ENCODE data around the gene IL23R. TPM values are rescaled to one million over a fixed set of nuclear protein-coding genes. Genes with fewer than 3 reads are reported as not detected.

IL23R gene
- total and polyA plus RNA-seq, 2 of the 8 experiments (the other 6 are each of a cell fraction or from before 2014, with no cell fraction given), result not detected

DNA sequence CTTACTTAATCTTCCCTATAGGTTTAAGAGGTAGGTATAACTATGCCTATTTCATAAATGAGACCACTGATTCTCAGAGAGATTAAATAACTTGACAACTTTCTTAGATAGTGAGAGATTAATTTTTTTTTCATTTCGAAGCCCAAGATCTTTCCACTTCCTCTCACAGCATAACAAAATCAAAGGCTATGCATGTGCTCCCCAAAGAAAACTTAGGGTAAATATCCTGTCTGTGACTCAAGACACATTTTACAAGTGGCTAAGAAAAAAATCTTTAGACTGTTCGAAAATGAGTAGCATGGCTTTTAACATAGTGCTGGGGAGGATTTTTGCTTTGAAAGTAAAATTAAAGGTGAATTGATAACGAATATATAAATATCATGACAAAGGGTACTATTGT, 23.3 kb upstream of the IL23R start:
- Histone ChIP-seq H3K4me2 (ENCODE audit: insufficient read depth in 1 of 2, low read depth in 2 of 2, low read length in 2 of 2) (no peak overlapping the region), H3K9me3 (ENCODE audit: insufficient read depth in 2 of 2, low read depth in 1 of 2, low read length in 1 of 2) (no peaks in the 10 kb centered on the region), H3K79me1 (ENCODE audit: low read depth, low read length) (no peaks in the 10 kb centered on the region), H3K23me2 (ENCODE audit: low read depth, low read length) (no peaks in the 10 kb centered on the region), H3K14ac (ENCODE audit: insufficient read length) (no peak overlapping the region), H4K5ac (ENCODE audit: insufficient read length, low read depth, low read length) (no peak overlapping the region), H2BK20ac (ENCODE audit: low read length) (no peak overlapping the region), H3K79me2 (ENCODE audit: control insufficient read depth in 1 of 2, insufficient read depth in 2 of 2, low read length in 2 of 2) (no peaks in the 10 kb centered on the region), H2BK120ac (replicated peaks; ENCODE audit: low read depth, low read length) (no peak overlapping the region), H2BK12ac (ENCODE audit: low read depth, low read length) (no peak overlapping the region), H2BK15ac (ENCODE audit: low read length) (no peak overlapping the region), H3K23ac (ENCODE audit: insufficient read length) (no peak overlapping the region), H3K4me1 (replicated peaks in 1 of 4; ENCODE audit: control insufficient read depth in 3 of 4, insufficient read depth in 4 of 4, low read length in 3 of 4) (no peaks in the 10 kb centered on the region), H2BK5ac (ENCODE audit: low read depth, low read length) (no peak overlapping the region), H3K27ac (ENCODE audit: low read depth, low read length) (no peak overlapping the region), H3K27me3 (replicated peaks in 1 of 4; ENCODE audit: control insufficient read depth in 3 of 4, extremely low read depth in 1 of 4, insufficient read depth in 3 of 4, low read length in 3 of 4) (no peaks in the 10 kb centered on the region), H3K9ac (replicated peaks in 1 of 4; ENCODE audit: extremely low read depth in 1 of 4, low read depth in 3 of 4, low read length in 3 of 4) (no peak overlapping the region), H4K8ac (ENCODE audit: extremely low read depth, insufficient read depth, low read length) (no peak overlapping the region), H3K36me3 (ENCODE audit: control insufficient read depth in 2 of 4, insufficient read depth in 4 of 4, low read length in 3 of 4) (no peaks in the 10 kb centered on the region), H3K4ac (replicated peaks; ENCODE audit: insufficient read length, low read depth, low read length) (no peak overlapping the region), H2AK5ac (ENCODE audit: low read depth, low read length) (no peak overlapping the region), H3K56ac (replicated peaks; ENCODE audit: insufficient read length, low read depth, low read length) (no peak overlapping the region), H3K4me3 (ENCODE audit: extremely low read depth in 1 of 4, insufficient read depth in 2 of 4, low read depth in 3 of 4, low read length in 4 of 4) (no peak overlapping the region), H4K91ac (replicated peaks; ENCODE audit: insufficient read length, low read length) (no peak overlapping the region), H3K18ac (ENCODE audit: extremely low read depth, low read length) (no peak overlapping the region), H2AFZ (ENCODE audit: low read length) (no peak overlapping the region), H4K20me1 (replicated peaks in 1 of 2; ENCODE audit: control insufficient read depth in 1 of 2, insufficient read depth in 2 of 2, low read length in 2 of 2) (no peaks in the 10 kb centered on the region)
- 92% methylated on average over 3 of the region's 3 CpGs; no CpG with 5 or more reads in 1 of the 2 experiments for WGBS, 2 experiments (ENCODE audit: extremely low coverage in 1 of 2, insufficient coverage in 1 of 2, insufficient read length in 1 of 2, insufficient replicate concordance in 2 of 2, low coverage in 1 of 2, low lambda C conversion rate in 2 of 2, missing lambda C conversion rate in 1 of 2)
- ChIA-PET CTCF (ENCODE audit: partially characterized antibody) (interaction anchor here (2.1 kb wide), 1 partner anchor 146 kb away, joined by 10 read pairs; no protein-coding TSS in a partner anchor), POLR2A (ENCODE audit: partially characterized antibody) (no interaction called here)
- FAIRE-seq (no peak), DNase-seq (ENCODE audit: low read depth in 1 of 2, low spot score in 2 of 2) (no peak)
- TF ChIP-seq JUN (IDR thresholded peaks at IDR 0.05; ENCODE audit: low read depth, low read length) (no peak), POLR2A (IDR thresholded peaks at IDR 0.05; ENCODE audit: control extremely low read depth in 1 of 2, low read depth in 2 of 2, low read length in 2 of 2) (no peak), CEBPB (IDR thresholded peaks at IDR 0.05; ENCODE audit: low read depth, low read length) (no peak), SRF (IDR thresholded peaks at IDR 0.05; ENCODE audit: low read depth, low read length) (no peak), CBX5 (IDR thresholded peaks at IDR 0.05; ENCODE audit: low read depth, low read length) (no peak), HDAC2 (IDR thresholded peaks at IDR 0.05; ENCODE audit: borderline replicate concordance in 1 of 2, low read depth in 2 of 2, low read length in 2 of 2) (no peak), HDAC6 (IDR thresholded peaks at IDR 0.05; ENCODE audit: low read depth, low read length) (no peak), RFX5 (IDR thresholded peaks at IDR 0.05; ENCODE audit: borderline replicate concordance, low read depth, low read length) (no peak)
- TF ChIP-seq, protein P1, sequence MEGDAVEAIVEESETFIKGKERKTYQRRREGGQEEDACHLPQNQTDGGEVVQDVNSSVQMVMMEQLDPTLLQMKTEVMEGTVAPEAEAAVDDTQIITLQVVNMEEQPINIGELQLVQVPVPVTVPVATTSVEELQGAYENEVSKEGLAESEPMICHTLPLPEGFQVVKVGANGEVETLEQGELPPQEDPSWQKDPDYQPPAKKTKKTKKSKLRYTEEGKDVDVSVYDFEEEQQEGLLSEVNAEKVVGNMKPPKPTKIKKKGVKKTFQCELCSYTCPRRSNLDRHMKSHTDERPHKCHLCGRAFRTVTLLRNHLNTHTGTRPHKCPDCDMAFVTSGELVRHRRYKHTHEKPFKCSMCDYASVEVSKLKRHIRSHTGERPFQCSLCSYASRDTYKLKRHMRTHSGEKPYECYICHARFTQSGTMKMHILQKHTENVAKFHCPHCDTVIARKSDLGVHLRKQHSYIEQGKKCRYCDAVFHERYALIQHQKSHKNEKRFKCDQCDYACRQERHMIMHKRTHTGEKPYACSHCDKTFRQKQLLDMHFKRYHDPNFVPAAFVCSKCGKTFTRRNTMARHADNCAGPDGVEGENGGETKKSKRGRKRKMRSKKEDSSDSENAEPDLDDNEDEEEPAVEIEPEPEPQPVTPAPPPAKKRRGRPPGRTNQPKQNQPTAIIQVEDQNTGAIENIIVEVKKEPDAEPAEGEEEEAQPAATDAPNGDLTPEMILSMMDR (IDR thresholded peaks at IDR 0.05; ENCODE audit: control extremely low read depth in 1 of 3, insufficient read depth in 1 of 3, low read depth in 1 of 3, low read length in 3 of 3), result no peak
- TF ChIP-seq, protein P2, sequence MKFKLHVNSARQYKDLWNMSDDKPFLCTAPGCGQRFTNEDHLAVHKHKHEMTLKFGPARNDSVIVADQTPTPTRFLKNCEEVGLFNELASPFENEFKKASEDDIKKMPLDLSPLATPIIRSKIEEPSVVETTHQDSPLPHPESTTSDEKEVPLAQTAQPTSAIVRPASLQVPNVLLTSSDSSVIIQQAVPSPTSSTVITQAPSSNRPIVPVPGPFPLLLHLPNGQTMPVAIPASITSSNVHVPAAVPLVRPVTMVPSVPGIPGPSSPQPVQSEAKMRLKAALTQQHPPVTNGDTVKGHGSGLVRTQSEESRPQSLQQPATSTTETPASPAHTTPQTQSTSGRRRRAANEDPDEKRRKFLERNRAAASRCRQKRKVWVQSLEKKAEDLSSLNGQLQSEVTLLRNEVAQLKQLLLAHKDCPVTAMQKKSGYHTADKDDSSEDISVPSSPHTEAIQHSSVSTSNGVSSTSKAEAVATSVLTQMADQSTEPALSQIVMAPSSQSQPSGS (IDR thresholded peaks at IDR 0.05; ENCODE audit: low read length), result no peak

Data from H1 (cell line).